Caki2 (cell line): ENCODE results near the gene NFIL3. TPM values are rescaled to one million over a fixed set of nuclear protein-coding genes. Genes with fewer than 3 reads are reported as not detected.
"Not testable (repeated sequence)": the region's sequence is repeated elsewhere in the genome, so short reads cannot be mapped to it uniquely, and the experiment has no call there.

ENCODE experiments used
- DNase-seq: peaks from one replicate; pipeline ENCODE4 v3.0.0-alpha.2; 2015; ENCODE audit warnings: low read depth
- in situ Hi-C: cut with HindIII; loops from 2 replicates; pipeline ENCODE4 v1.10.0; 2016; ENCODE audit warnings: low sequenced_read_pairs, low pct_unique_long_range_greater_than_20kb, mixed read lengths
- total RNA-seq: library from RNA; depleted of rRNA; stranded (reverse); fragments of >200 nt; shearing (Covaris generic); gene quantifications from 2 replicates; pipeline ENCODE4 v1.2.3, GENCODE V29; 2014; ENCODE audit warnings: low replicate concordance; rRNA removed

NFIL3 gene, protein sequence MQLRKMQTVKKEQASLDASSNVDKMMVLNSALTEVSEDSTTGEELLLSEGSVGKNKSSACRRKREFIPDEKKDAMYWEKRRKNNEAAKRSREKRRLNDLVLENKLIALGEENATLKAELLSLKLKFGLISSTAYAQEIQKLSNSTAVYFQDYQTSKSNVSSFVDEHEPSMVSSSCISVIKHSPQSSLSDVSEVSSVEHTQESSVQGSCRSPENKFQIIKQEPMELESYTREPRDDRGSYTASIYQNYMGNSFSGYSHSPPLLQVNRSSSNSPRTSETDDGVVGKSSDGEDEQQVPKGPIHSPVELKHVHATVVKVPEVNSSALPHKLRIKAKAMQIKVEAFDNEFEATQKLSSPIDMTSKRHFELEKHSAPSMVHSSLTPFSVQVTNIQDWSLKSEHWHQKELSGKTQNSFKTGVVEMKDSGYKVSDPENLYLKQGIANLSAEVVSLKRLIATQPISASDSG
- 6.3 and 7.3 TPM in 2 replicates for total RNA-seq

- DNase-seq = peak; percentile 64
- in situ Hi-C loops = no loop called here
These were observed at the start of gene NFIL3 for GRCh38 chr9:91423785-91424402. Gene NFIL3 (minus strand): TSS chr9:91423832. CDS start chr9:91410734, 13,098 bp downstream.

- in situ Hi-C loops = not testable (repeated sequence)
These were observed 47.9 kb upstream of the NFIL3 start for GRCh38 chr9:91471524-91471923.

DNA sequence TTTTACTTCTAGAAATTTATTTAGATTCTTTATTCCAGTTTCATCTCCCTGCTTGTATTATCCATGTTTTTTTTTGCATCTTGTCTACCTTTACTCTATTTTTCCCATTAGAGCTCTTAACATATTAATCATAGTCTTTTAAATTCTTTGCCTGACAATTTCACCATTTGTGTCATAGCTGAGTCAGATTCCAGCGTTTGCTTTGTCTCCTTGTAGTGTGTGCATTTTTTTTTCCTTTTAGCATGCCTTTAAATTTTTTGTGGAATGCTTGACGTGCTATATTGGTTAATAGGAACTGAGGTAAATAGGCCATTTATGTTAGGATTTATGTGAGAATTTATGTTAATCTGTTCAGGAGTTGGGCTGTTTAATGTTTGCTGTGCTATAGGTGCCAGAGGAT is 41.8 kb upstream of the NFIL3 start:
- DNase-seq = no peak
- in situ Hi-C loops = no loop called here

More at GRCh38 chr9:91471524-91471923, 47.9 kb upstream of the NFIL3 start:
- DNase-seq = not testable (repeated sequence)

GRCh38 chr9:91458906-91459305 is 35.3 kb upstream of the NFIL3 start:
- in situ Hi-C loops = no loop called here
- DNase-seq = no peak

GRCh38 chr9:91452844-91453243 is 29.2 kb upstream of the NFIL3 start:
- in situ Hi-C loops = no loop called here
- DNase-seq = no peak

DNA sequence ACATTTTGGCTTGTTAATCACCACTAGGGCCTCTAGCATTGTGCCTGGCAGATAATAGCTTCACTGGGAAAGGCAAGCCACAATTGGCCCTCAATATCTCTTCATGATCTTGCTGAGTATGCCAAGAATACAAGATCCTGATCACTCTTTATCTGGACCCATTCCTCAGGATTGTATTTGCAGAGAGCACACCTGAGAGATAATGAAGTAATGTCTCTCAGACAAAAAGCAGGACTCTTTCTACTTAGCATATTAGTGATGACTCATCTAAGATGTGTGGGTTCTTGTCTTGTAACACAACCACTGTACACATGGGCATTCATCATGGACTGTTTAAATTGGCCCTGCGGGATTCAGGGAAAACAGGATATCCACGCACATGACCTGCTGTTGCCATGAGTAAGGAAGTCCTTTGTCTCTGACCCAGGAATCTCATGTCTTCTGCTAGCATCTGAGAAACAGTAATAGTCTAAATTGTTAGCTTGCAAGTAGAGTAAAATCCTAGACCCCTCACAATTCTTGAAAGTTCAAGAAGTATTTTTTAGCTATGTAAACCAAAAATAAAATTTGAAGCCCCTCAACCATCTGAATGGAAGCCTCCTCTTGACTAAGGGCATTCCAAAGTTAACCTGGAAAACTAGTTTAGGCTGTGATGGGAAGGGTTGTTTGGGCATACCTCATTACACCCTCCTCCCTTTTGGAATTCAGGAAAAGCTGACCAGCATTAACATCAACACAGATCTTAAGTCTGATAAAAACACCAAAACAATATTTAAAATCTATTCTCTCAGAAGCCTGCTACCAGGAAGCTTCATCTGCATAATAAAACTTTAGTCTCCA is 28.0 kb upstream of the NFIL3 start:
- DNase-seq = no peak
- in situ Hi-C loops = no loop called here

- no peak for DNase-seq
- in situ Hi-C loops = no loop called here
These were observed 21.5 kb upstream of the NFIL3 start for GRCh38 chr9:91445135-91445534.

- in situ Hi-C loops = no loop called here
- DNase-seq = no peak
These were observed 20.4 kb upstream of the NFIL3 start for GRCh38 chr9:91443994-91444392.

- no peak for DNase-seq
- in situ Hi-C loops = no loop called here
These were observed 19.8 kb upstream of the NFIL3 start for GRCh38 chr9:91443321-91443993.

GRCh38 chr9:91436841-91437240 is 13.2 kb upstream of the NFIL3 start:
- in situ Hi-C loops = no loop called here
- no peak for DNase-seq

GRCh38 chr9:91433180-91433579 is 9.5 kb upstream of the NFIL3 start:
- in situ Hi-C loops = no loop called here
- peak; percentile 79 for DNase-seq

DNA sequence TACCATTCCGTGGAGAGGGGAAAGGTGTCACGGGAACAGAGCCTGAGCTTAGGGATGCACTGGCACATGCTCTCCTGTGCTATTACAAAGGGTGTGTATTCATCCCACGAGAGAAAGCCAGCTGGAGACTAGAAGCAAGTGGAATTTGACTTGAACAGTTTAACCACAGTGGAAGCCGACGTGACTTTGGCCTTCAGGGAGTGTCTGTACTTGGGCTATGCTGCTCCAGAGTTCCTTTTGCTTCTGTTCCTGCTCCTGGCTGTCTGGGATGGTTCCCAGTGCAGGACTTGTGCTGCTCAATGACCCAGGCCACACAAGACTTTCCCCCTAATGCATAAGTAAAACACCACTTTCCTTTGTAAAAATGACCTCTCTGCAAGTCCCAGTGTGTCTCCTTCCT is 7.9 kb upstream of the NFIL3 start:
- in situ Hi-C loops = no loop called here
- DNase-seq = no peak

DNA sequence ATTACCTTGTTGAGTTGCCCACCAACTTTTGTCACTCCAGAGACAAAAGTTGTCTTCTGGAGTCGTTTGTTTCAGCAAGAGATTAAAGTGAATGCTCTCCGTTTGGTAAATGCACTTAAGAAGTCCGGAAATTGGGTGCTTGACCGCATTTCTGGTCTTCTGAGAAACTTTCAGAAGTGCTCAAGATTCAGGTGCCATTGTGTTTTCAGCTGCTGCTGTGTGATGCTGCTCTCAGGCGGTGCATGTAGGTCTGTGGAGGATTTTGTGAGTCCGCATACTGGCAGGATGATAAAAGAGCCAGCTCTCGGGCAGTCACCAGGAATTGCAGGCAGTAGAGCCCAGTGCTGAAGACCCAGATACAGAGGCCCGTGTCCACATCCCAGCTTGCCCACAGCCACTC is 5.9 kb upstream of the NFIL3 start:
- DNase-seq = no peak
- in situ Hi-C loops = no loop called here

DNA sequence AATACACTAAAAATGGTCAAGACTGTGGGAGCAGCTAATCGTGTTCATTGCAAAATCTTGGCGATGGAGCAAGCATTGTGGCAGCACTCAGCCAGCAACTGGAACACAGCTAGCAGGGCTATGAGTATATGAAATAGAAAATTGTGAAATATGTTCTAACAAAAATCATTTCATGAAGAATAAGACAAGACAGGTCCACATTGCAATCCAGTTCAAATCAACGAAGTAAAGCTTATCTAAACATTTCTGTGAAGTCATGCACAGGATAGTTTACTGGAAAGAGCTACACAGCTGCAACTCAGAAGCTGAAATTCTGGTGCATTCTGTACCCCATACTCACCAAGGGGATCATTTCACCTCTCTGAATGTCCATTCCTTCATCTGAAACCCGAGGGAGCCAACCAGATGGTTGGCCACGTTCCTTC is 5.3 kb upstream of the NFIL3 start:
- no peak for DNase-seq
- in situ Hi-C loops = no loop called here

DNA sequence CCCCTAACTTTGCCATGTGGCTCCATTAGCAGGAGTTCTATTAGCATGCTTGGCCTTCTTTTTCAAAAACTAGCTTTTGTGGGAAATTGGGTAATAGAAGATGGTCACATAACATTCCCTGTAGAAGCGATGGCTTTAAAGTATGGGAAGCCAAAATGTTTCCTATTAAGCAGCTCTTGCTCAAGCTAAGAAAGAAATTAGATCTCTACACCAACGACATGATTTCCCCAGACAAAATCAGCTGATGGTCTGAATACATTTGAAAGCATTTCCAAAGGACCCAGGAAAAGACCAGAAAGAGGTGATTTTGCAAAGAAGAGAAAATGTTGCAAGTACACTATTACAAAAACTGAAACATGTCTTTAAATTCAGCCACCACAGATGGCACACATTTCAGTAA is 4.8 kb upstream of the NFIL3 start:
- in situ Hi-C loops = no loop called here
- no peak for DNase-seq

GRCh38 chr9:91427873-91428272 is 4.2 kb upstream of the NFIL3 start:
- peak; percentile 60 for DNase-seq
- in situ Hi-C loops = no loop called here

- DNase-seq = peak; percentile 81
- in situ Hi-C loops = no loop called here
These were observed 2.6 kb upstream of the NFIL3 start for GRCh38 chr9:91426123-91426745.

GRCh38 chr9:91425271-91425670 is 1.6 kb upstream of the NFIL3 start:
- no peak for DNase-seq
- in situ Hi-C loops = no loop called here
